HepG2 (cell line): ENCODE measurements around the gene SLC2A4. TPM values are rescaled to one million over a fixed set of nuclear protein-coding genes. Genes with fewer than 3 reads are reported as not detected.
A peak's percentile ranks its signal among the peaks of the same experiment; 100 is the strongest.

Experiments
- CAMTA2 ChIP-seq: sonication (generic); formaldehyde crosslinking; IDR thresholded peaks from 2 replicates; pipeline ENCODE4 v1.4.0; 2020; ENCODE audit warnings: mild to moderate bottlenecking, missing genetic modification reagents, borderline replicate concordance
- FOSL2 ChIP-seq: sonication (generic); formaldehyde crosslinking; IDR thresholded peaks from 2 replicates; pipeline ENCODE4 v1.4.0; 2020; ENCODE audit warnings: missing genetic modification reagents
- GATAD2A ChIP-seq: IDR thresholded peaks from 2 replicates; pipeline ENCODE4 v1.6.1; 2016
- IKZF1 ChIP-seq: fragments of 450-650 bp; IDR thresholded peaks from 2 replicates; pipeline ENCODE4 v1.7.1; 2016
- KDM6A ChIP-seq: IDR thresholded peaks from 2 replicates; pipeline ENCODE4 v1.6.1; 2016; ENCODE audit warnings: low read depth
- LBX2 ChIP-seq: sonication (generic); formaldehyde crosslinking; IDR thresholded peaks from 2 replicates; pipeline ENCODE4 v1.5.0; 2020; ENCODE audit warnings: missing genetic modification reagents, mild to moderate bottlenecking, borderline replicate concordance
- MAZ ChIP-seq, 2 experiments: sonication (generic) in 1 of 2; formaldehyde crosslinking in 1 of 2; IDR thresholded peaks; 2 replicates each; pipeline versions ENCODE4 v1.5.0 to v1.6.1; 2012 to 2020; ENCODE audit warnings: low read depth in 2 of 2, mild to moderate bottlenecking in 2 of 2, borderline replicate concordance in 1 of 2, improper control_type of control experiment in 1 of 2, low read length in 1 of 2, missing genetic modification reagents in 1 of 2, moderate library complexity in 1 of 2
- MXD4 ChIP-seq: IDR thresholded peaks from 2 replicates; pipeline ENCODE4 v1.6.1; 2016; ENCODE audit warnings: mild to moderate bottlenecking, missing biosample characterization, missing genetic modification reagents
- PITX1 ChIP-seq: sonication (generic); formaldehyde crosslinking; IDR thresholded peaks from 2 replicates; pipeline ENCODE4 v1.5.1; 2020; ENCODE audit warnings: mild to moderate bottlenecking, missing genetic modification reagents
- PRMT3 ChIP-seq: sonication (generic); formaldehyde crosslinking; IDR thresholded peaks from 2 replicates; pipeline ENCODE4 v1.8.1; 2022; ENCODE audit warnings: low read depth, mild to moderate bottlenecking, moderate library complexity, missing genetic modification reagents, borderline replicate concordance
- PTBP1 ChIP-seq: fragments of 200-400 bp; formaldehyde crosslinking; IDR thresholded peaks from 2 replicates; pipeline ENCODE4 v1.6.1; 2018; ENCODE audit warnings: low read length, low read depth; ENCODE audit not compliant: poor library complexity, severe bottlenecking
- TGIF2 ChIP-seq: IDR thresholded peaks from 2 replicates; pipeline ENCODE4 v1.6.1; 2016; ENCODE audit warnings: control low read depth, missing compliant biosample characterization
- ZNF296 ChIP-seq: sonication (generic); formaldehyde crosslinking; conservative IDR thresholded peaks from 2 replicates; pipeline ENCODE4 v1.5.0; 2020; ENCODE audit warnings: mild to moderate bottlenecking, missing genetic modification reagents
- ZNF329 ChIP-seq: sonication (generic); formaldehyde crosslinking; IDR thresholded peaks from 2 replicates; pipeline ENCODE4 v1.9.0; 2021; ENCODE audit warnings: low read depth, mild to moderate bottlenecking, missing genetic modification reagents
- ZNF451 ChIP-seq: sonication (generic); formaldehyde crosslinking; IDR thresholded peaks from 2 replicates; pipeline ENCODE4 v1.5.0; 2020; ENCODE audit warnings: mild to moderate bottlenecking, missing genetic modification reagents
- ZNF468 ChIP-seq: sonication (generic); formaldehyde crosslinking; IDR thresholded peaks from 2 replicates; pipeline ENCODE4 v1.8.0; 2022; ENCODE audit warnings: mild to moderate bottlenecking, moderate library complexity, missing genetic modification reagents
- ZNF556 ChIP-seq: sonication (generic); formaldehyde crosslinking; IDR thresholded peaks from 2 replicates; pipeline ENCODE4 v1.4.0; 2020; ENCODE audit warnings: mild to moderate bottlenecking, missing genetic modification reagents, borderline replicate concordance
- ZNF709 ChIP-seq: sonication (generic); formaldehyde crosslinking; IDR thresholded peaks from 2 replicates; pipeline ENCODE4 v1.5.0; 2020; ENCODE audit warnings: mild to moderate bottlenecking, missing genetic modification reagents
- ZNF780A ChIP-seq: sonication (generic); formaldehyde crosslinking; IDR thresholded peaks from 2 replicates; pipeline ENCODE4 v1.8.0; 2022; ENCODE audit warnings: mild to moderate bottlenecking, missing genetic modification reagents, moderate library complexity
- ZNF839 ChIP-seq: sonication (generic); formaldehyde crosslinking; IDR thresholded peaks from 2 replicates; pipeline ENCODE4 v1.4.0; 2020; ENCODE audit warnings: missing genetic modification reagents, mild to moderate bottlenecking, borderline replicate concordance
- ZSCAN12 ChIP-seq: sonication (generic); formaldehyde crosslinking; IDR thresholded peaks from 2 replicates; pipeline ENCODE4 v1.9.0; 2021; ENCODE audit warnings: mild to moderate bottlenecking, missing genetic modification reagents
- ZSCAN20 ChIP-seq: sonication (generic); formaldehyde crosslinking; IDR thresholded peaks from 2 replicates; pipeline ENCODE4 v1.4.0; 2020; ENCODE audit warnings: missing genetic modification reagents, mild to moderate bottlenecking, borderline replicate concordance
- polyA plus RNA-seq, 8 experiments: library from polyadenylated mRNA; depleted of rRNA in 3 of 8; stranded (reverse) in 7 of 8; unstranded in 1 of 8; fragments of >200 nt; fragmentation: Illumina TruSeq in 4 of 8; extraction: Trizol in 4 of 8; gene quantifications; 2 replicates each; pipeline versions ENCODE4 v1.2.1 to v1.2.3, GENCODE V29; 2011 to 2016; ENCODE audit warnings: low read depth in 4 of 8, missing spikeins in 1 of 8, mixed read lengths in 1 of 8; ENCODE audit not compliant: insufficient read depth in 1 of 8
- total RNA-seq, 5 experiments: library from RNA; depleted of rRNA; stranded (reverse); fragments of >200 nt; fragmentation: Illumina TruSeq; extraction: Trizol; gene quantifications; 2 replicates each; pipeline ENCODE4 v1.2.3, GENCODE V29; 2016; ENCODE audit warnings: low read depth in 1 of 5
- TF ChIP-seq, protein P1 (sequence below): sonication (generic); formaldehyde crosslinking; IDR thresholded peaks from 2 replicates; pipeline ENCODE4 v1.9.0; 2022; ENCODE audit warnings: missing genetic modification reagents, mild to moderate bottlenecking, borderline replicate concordance
- TF ChIP-seq, protein P2 (sequence below): sonication (generic); formaldehyde crosslinking; IDR thresholded peaks from 2 replicates; pipeline ENCODE4 v1.8.0; 2022; ENCODE audit warnings: missing genetic modification reagents, mild to moderate bottlenecking, borderline replicate concordance
- TF ChIP-seq, protein P3 (sequence below): sonication (generic); formaldehyde crosslinking; IDR thresholded peaks from 2 replicates; pipeline ENCODE4 v1.4.0; 2020; ENCODE audit warnings: missing genetic modification reagents, mild to moderate bottlenecking, borderline replicate concordance

Gene SLC2A4
- total and polyA plus RNA-seq, 2 of the 13 experiments (the other 11 are each of a cell fraction or from before 2014, with no cell fraction given): 4.9 to 5.8 TPM

DNA sequence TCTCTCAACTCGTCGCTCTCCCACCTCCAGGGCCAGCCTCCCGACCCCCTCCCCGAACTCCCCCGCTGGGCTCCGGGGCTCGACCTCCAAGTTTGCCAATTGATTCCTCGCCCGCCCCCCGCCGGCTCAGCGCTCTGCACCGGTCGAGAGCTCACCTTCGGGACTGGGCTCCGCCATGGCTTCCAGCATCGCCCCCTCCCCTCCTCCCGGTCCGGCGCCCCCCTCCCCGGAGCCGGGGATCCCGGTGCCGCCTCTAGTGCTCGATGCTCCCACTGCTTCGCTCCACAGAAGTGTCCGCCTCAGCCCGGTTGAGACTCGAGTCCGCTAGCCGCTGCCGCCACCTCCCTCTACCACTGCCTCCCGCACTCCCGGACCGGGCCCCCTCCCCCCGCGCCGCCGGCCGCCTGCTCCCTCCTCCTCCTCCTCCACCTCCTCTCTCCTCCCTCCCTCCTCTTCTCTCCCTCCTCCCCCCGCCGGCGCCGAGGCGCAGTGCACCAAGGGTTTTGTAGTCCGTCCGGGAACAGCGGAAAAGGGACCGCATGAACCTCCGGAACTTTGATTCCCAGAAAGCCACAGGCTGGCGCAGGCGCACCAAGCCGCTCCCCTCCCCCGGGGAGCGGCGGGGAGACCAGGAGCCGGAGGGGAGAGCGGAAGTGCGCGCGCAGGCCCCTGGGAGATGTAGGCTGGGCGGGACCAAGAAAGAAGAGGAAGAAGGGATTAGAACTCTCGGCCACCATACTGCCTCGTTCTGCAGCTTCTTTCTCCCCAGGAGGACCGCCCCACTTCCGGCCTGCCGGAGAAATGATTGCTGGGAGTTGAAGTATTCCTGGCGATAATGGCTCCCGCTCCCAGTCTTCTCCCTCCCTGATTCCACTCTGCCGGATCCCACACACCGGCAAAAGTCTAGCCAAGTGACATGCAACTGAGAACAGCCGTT lies 42.2 kb upstream of the SLC2A4 start, which contains the start of gene PHF23 (continued):
- TF ChIP-seq, protein P1, sequence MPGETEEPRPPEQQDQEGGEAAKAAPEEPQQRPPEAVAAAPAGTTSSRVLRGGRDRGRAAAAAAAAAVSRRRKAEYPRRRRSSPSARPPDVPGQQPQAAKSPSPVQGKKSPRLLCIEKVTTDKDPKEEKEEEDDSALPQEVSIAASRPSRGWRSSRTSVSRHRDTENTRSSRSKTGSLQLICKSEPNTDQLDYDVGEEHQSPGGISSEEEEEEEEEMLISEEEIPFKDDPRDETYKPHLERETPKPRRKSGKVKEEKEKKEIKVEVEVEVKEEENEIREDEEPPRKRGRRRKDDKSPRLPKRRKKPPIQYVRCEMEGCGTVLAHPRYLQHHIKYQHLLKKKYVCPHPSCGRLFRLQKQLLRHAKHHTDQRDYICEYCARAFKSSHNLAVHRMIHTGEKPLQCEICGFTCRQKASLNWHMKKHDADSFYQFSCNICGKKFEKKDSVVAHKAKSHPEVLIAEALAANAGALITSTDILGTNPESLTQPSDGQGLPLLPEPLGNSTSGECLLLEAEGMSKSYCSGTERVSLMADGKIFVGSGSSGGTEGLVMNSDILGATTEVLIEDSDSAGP (CRISPR knock-in tag): peak; percentile 76; the same call in 1 of the 2 replicates
- TF ChIP-seq FOSL2 (CRISPR knock-in tag) (peak; percentile 21; the same call in 1 of the 2 replicates), IKZF1 (no peak), MAZ (IDR thresholded peaks at IDR 0.05; ENCODE audit: borderline replicate concordance, low read depth, low read length) (peak; percentile 99), MAZ (CRISPR knock-in tag; IDR thresholded peaks at IDR 0.05; ENCODE audit: low read depth) (peak; percentile 99), GATAD2A (CRISPR knock-in tag) (no peak), ZNF839 (CRISPR knock-in tag) (no peak), KDM6A (CRISPR knock-in tag) (no peak), TGIF2 (CRISPR knock-in tag) (no peak; the same call in 1 of the 2 replicates), ZNF329 (CRISPR knock-in tag) (no peak), PITX1 (CRISPR knock-in tag) (peak; percentile 94), ZSCAN12 (no peak), ZNF468 (CRISPR knock-in tag) (no peak), ZNF451 (CRISPR knock-in tag) (no peak), LBX2 (CRISPR knock-in tag) (no peak), ZNF780A (0 out of 2 replicates have a peak, but pooled peaks have one; percentile 27), MXD4 (no peak), CAMTA2 (CRISPR knock-in tag) (no peak), ZNF709 (no peak), PRMT3 (CRISPR knock-in tag) (no peak), ZNF556 (CRISPR knock-in tag) (no peak; the same call in 1 of the 2 replicates), ZNF296 (CRISPR knock-in tag) (no peak), PTBP1 (peak; percentile 84), ZSCAN20 (CRISPR knock-in tag) (no peak)
- TF ChIP-seq, protein P2, sequence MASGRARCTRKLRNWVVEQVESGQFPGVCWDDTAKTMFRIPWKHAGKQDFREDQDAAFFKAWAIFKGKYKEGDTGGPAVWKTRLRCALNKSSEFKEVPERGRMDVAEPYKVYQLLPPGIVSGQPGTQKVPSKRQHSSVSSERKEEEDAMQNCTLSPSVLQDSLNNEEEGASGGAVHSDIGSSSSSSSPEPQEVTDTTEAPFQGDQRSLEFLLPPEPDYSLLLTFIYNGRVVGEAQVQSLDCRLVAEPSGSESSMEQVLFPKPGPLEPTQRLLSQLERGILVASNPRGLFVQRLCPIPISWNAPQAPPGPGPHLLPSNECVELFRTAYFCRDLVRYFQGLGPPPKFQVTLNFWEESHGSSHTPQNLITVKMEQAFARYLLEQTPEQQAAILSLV (CRISPR knock-in tag): no peak; the same call in 1 of the 2 replicates
- TF ChIP-seq, protein P3, sequence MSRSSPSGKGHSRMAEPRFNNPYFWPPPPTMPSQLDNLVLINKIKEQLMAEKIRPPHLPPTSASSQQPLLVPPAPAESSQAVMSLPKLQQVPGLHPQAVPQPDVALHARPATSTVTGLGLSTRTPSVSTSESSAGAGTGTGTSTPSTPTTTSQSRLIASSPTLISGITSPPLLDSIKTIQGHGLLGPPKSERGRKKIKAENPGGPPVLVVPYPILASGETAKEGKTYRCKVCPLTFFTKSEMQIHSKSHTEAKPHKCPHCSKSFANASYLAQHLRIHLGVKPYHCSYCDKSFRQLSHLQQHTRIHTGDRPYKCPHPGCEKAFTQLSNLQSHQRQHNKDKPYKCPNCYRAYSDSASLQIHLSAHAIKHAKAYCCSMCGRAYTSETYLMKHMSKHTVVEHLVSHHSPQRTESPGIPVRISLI (CRISPR knock-in tag): peak; percentile 48; the same call in 1 of the 2 replicates
